Lower leg skin (tissue), 4 donors: ENCODE results near the gene COL13A1. TPM values are rescaled to one million over a fixed set of nuclear protein-coding genes. Genes with fewer than 3 reads are reported as not detected.

ENCODE experiments used
- DNase-seq, 2 donors: peaks; one replicate each; pipeline ENCODE4 v3.0.0-alpha.2; 2019; ENCODE audit warnings: low spot score in 2 of 2
- H3K4me3 ChIP-seq: fragments of 200-600 bp; sonication (generic); 2 replicates; pipeline ENCODE4 v1.5.1; 2017; ENCODE audit warnings: mild to moderate bottlenecking, low read depth; ENCODE audit not compliant: poor library complexity, severe bottlenecking
- CTCF ChIP-seq, 3 donors: fragments of 450-650 bp; IDR thresholded peaks; one replicate each; pipeline ENCODE4 v1.5.1; 2016; ENCODE audit warnings: antibody characterized with exemption in 3 of 3, mild to moderate bottlenecking in 3 of 3, moderate library complexity in 2 of 3
- POLR2A ChIP-seq, 2 donors: fragments of 450-650 bp; IDR thresholded peaks; one replicate each; pipeline ENCODE4 v1.6.1; 2016 to 2017; ENCODE audit warnings: antibody characterized with exemption in 2 of 2, mild to moderate bottlenecking in 1 of 2, moderate library complexity in 1 of 2
- WGBS, 2 donors: methylation state at CpG; one replicate each; pipeline ENCODE4 v1.1.5; 2018; 5-methylcytosine and 5-hydroxymethylcytosine counted together
- intact Hi-C: fragments of 100-400 bp; cut with DNase I; formaldehyde crosslinking; loops from one replicate; pipeline ENCODE4 v1.15.0; 2023; ENCODE audit warnings: low total_unique reads
- total RNA-seq, 4 donors: library from RNA; depleted of rRNA; stranded (reverse); fragments of >200 nt; gene quantifications; one replicate each; pipeline ENCODE4 v1.1.0, GENCODE V29; 2016

The COL13A1 gene
- total RNA-seq, 4 donors from 2014 or later: 0.93 to 2.3 (median 1.3) TPM

- TF ChIP-seq POLR2A (IDR thresholded peaks at IDR 0.05) (no peak), CTCF (IDR thresholded peaks at IDR 0.05) (no peak)
- no peak for DNase-seq
- intact Hi-C loops: no loop called here
- H3K4me3 ChIP-seq: no peak overlapping the region
Measured at GRCh38 chr10:69979174-69979573, 177.5 kb downstream of the COL13A1 start.

DNA sequence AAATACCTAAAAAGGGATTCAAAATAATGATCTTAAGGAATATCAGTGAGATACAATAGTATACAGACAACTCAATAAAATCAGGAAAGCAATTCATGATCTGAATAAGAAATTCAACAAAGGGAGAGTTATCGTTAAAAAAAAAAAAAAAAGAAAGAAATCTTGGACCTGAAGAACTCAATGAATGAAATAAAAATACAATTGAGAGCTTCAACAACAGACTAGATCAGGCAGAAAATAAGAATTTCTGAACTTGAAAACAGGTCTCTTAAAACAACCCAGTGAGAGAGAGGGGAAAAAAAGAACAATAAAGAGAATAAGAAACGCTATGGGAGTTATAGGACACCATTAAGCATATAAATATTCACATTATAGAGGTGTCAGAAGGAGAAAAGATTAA lies 179.0 kb downstream of the COL13A1 start:
- 86 to 95% methylated on average over 2 of the region's 2 CpGs for WGBS, 2 donors
- no peak for TF ChIP-seq POLR2A (IDR thresholded peaks at IDR 0.05)
- TF ChIP-seq CTCF (IDR thresholded peaks at IDR 0.05): no peak
- intact Hi-C loops: no loop called here
- H3K4me3 ChIP-seq: no peak overlapping the region
- no peak for DNase-seq

GRCh38 chr10:69988094-69988493 lies 186.4 kb downstream of the COL13A1 start:
- H3K4me3 ChIP-seq: no peak overlapping the region
- DNase-seq: no peak
- 69 to 82% methylated on average over 2 of the region's 2 CpGs for WGBS, 2 donors
- intact Hi-C loops: no loop called here
- TF ChIP-seq POLR2A (IDR thresholded peaks at IDR 0.05): no peak

DNA sequence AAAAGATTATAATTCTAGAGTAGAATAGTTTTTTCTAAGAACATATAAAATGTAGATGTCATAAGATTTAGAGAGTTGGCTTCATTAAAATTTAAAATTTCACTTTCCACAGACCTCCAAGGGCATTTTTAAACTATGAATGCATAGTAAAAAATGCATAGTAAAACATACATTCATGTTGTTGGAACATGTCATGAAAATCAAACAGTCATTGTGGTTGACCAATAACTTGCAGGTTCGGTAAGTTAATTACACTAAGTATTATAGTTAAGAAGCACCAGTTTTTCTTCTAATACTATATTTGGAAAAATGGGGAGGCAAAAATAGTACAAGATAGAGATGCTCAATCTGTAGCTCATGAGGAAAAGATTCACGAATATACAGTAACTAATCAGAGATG lies 189.4 kb downstream of the COL13A1 start:
- intact Hi-C loops: no loop called here
- H3K4me3 ChIP-seq: no peak overlapping the region
- 48 to 71% methylated on average over 2 of the region's 2 CpGs for WGBS, 2 donors
- TF ChIP-seq CTCF (IDR thresholded peaks at IDR 0.05) (no peak), POLR2A (IDR thresholded peaks at IDR 0.05) (no peak)
- no peak for DNase-seq

DNA sequence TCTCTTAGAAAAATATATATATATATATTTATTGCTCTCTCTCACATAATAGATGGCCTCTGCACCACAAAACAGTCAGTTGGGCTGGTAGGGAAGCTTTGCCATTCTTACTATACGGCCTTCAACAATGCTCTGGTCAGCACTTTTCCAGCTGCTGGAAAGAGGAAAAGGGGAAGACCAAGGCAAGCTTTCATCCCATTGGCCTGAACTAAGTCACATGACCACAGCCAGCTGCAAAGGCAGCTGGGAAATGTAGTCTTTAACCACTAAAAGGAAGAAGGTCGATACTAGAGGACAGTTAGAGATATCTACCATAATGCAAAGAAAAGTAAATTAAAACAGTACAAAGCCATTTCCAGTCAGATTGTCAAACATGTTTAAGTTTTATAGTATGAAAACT lies 192.6 kb downstream of the COL13A1 start:
- DNase-seq: peak in 1 of 2 donors; percentile 18
- WGBS, 2 donors: 50 to 58% methylated on average over 2 of the region's 2 CpGs
- no peak for TF ChIP-seq POLR2A (IDR thresholded peaks at IDR 0.05)
- no peak for TF ChIP-seq CTCF (IDR thresholded peaks at IDR 0.05)
- intact Hi-C loops: no loop called here
- H3K4me3 ChIP-seq: no peak overlapping the region

- TF ChIP-seq POLR2A (IDR thresholded peaks at IDR 0.05) (no peak), CTCF (IDR thresholded peaks at IDR 0.05) (no peak)
- intact Hi-C loops: no loop called here
- WGBS, 2 donors: 50 to 74% methylated on average over 2 of the region's 2 CpGs
- no peak for DNase-seq
- H3K4me3 ChIP-seq: no peak overlapping the region
Measured at GRCh38 chr10:69996611-69997010, 194.9 kb downstream of the COL13A1 start.
